Measurements from ENCODE around the gene USP36. TPM values are rescaled to one million over a fixed set of nuclear protein-coding genes. Genes with fewer than 3 reads are reported as not detected.
A peak's percentile ranks its signal among the peaks of the same experiment; 100 is the strongest.

Gene USP36
- total and polyA plus RNA-seq, 4 donors = 8.0 to 20.7 (median 10.5) TPM

DNA sequence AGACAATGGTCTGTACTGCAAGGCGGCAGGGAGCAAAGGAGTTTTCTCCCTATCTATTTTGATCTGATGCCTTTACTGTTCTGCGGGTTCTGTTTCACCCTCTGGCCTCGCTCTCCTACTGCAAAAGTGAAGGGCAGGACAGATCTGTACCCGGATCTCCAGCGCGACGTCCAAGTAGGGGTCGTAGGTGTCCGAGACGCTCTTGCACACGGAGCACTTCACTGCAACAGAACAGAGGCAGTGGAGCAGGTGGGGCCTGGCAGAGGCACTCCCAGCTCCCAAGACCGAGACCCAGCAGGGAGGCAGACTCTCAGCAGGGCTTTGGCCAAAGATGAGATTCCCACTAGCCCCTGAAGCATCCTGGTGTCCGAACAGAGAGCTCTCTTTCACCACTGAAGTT is 19.8 kb downstream of the USP36 start (continued):
- TF ChIP-seq, protein P1, sequence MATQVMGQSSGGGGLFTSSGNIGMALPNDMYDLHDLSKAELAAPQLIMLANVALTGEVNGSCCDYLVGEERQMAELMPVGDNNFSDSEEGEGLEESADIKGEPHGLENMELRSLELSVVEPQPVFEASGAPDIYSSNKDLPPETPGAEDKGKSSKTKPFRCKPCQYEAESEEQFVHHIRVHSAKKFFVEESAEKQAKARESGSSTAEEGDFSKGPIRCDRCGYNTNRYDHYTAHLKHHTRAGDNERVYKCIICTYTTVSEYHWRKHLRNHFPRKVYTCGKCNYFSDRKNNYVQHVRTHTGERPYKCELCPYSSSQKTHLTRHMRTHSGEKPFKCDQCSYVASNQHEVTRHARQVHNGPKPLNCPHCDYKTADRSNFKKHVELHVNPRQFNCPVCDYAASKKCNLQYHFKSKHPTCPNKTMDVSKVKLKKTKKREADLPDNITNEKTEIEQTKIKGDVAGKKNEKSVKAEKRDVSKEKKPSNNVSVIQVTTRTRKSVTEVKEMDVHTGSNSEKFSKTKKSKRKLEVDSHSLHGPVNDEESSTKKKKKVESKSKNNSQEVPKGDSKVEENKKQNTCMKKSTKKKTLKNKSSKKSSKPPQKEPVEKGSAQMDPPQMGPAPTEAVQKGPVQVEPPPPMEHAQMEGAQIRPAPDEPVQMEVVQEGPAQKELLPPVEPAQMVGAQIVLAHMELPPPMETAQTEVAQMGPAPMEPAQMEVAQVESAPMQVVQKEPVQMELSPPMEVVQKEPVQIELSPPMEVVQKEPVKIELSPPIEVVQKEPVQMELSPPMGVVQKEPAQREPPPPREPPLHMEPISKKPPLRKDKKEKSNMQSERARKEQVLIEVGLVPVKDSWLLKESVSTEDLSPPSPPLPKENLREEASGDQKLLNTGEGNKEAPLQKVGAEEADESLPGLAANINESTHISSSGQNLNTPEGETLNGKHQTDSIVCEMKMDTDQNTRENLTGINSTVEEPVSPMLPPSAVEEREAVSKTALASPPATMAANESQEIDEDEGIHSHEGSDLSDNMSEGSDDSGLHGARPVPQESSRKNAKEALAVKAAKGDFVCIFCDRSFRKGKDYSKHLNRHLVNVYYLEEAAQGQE (IDR thresholded peaks at IDR 0.05) = no peak
- TF ChIP-seq, protein P2, sequence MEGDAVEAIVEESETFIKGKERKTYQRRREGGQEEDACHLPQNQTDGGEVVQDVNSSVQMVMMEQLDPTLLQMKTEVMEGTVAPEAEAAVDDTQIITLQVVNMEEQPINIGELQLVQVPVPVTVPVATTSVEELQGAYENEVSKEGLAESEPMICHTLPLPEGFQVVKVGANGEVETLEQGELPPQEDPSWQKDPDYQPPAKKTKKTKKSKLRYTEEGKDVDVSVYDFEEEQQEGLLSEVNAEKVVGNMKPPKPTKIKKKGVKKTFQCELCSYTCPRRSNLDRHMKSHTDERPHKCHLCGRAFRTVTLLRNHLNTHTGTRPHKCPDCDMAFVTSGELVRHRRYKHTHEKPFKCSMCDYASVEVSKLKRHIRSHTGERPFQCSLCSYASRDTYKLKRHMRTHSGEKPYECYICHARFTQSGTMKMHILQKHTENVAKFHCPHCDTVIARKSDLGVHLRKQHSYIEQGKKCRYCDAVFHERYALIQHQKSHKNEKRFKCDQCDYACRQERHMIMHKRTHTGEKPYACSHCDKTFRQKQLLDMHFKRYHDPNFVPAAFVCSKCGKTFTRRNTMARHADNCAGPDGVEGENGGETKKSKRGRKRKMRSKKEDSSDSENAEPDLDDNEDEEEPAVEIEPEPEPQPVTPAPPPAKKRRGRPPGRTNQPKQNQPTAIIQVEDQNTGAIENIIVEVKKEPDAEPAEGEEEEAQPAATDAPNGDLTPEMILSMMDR (IDR thresholded peaks at IDR 0.05; ENCODE audit: low read depth, low read length, missing input control) = no peak
- TF ChIP-seq RAD21 (IDR thresholded peaks at IDR 0.05) (no peak), HNF4A (conservative IDR thresholded peaks at IDR 0.05) (no peak), TAF1 (conservative IDR thresholded peaks at IDR 0.05) (no peak), GABPA (IDR thresholded peaks at IDR 0.05 in 1 of 2, conservative IDR thresholded peaks at IDR 0.05 in 1 of 2) (no peak)

DNA sequence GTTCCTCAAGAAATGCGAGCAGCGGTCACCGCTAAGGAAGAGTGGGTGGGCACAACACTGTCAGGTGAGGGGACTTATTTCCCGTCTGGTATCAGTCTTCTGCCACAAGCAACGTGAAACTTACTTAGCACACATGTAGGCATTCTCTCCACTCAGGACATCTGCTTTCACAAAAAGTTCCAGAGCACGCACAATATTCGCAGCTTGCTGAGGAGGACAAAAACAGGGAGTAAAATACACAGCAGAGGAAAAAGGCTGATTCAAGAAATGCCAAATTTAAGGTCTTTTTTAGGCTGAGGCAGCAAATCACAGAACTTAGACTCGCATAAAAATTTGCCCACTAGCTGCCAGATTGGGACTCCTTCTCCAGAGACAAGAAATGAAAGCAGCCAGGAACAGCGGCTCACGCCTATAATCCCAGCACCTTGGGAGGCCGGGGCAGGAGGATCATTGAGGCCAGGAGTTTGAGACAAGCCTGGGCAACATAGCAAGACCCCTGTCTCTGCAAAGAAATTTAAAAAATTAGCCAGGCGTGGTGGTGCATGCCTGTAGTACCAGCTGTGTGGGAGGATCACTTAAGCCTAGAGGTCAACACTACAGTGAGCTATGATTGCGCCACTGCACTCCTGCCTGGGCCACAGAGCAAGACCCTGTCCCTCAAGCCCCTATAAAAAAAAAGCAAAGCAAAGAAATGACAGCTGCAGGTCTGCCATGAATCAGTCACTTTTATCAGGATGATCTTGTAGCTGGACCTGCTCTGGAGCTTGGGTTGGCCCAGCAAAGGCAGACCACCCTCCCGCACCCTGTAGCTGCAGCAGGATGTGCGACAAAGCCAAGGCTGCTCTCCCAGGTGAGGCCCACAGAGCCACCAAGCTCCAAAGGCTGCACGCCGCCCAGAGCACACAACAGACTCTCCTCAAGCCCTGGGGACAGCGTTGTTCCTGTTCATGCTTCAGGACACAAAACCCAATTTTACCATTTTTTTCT is 20.5 kb downstream of the USP36 start:
- H3K9ac ChIP-seq (ENCODE audit: low read depth in 1 of 2, low read length in 2 of 2) = no peak overlapping the region
- H3K4me1 ChIP-seq (ENCODE audit: control insufficient read depth in 4 of 4, insufficient read depth in 4 of 4, low read length in 3 of 4) = no peaks in the 10 kb centered on the region
- H3K27ac ChIP-seq (ENCODE audit: low read depth in 1 of 2, low read length in 2 of 2) = peak overlapping the region in 1 of 2 donors; percentile 44
- H3K36me3 ChIP-seq (ENCODE audit: control insufficient read depth in 4 of 4, insufficient read depth in 3 of 4, low read depth in 1 of 4, low read length in 3 of 4) = peaks cover 31 to 84% (median 66%) of the 10 kb centered on the region in 4 donors
- DNase-seq (ENCODE audit: low spot score) = no peak
- no peaks in the 10 kb centered on the region for H3K9me3 ChIP-seq (ENCODE audit: control insufficient read depth in 4 of 4, low read length in 3 of 4)
- TF ChIP-seq JUND (IDR thresholded peaks at IDR 0.05) (no peak), EGR1 (IDR thresholded peaks at IDR 0.05; ENCODE audit: low read depth in 2 of 2) (no peak), NR2F2 (IDR thresholded peaks at IDR 0.05) (no peak), SP1 (IDR thresholded peaks at IDR 0.05) (no peak), GABPA (IDR thresholded peaks at IDR 0.05 in 1 of 2, conservative IDR thresholded peaks at IDR 0.05 in 1 of 2) (no peak), FOXA1 (IDR thresholded peaks at IDR 0.05) (no peak), HNF4G (IDR thresholded peaks at IDR 0.05) (no peak), YY1 (IDR thresholded peaks at IDR 0.05) (no peak), FOXA2 (IDR thresholded peaks at IDR 0.05) (no peak), RAD21 (IDR thresholded peaks at IDR 0.05) (no peak), HNF4A (conservative IDR thresholded peaks at IDR 0.05) (no peak)
- TF ChIP-seq, protein P3, sequence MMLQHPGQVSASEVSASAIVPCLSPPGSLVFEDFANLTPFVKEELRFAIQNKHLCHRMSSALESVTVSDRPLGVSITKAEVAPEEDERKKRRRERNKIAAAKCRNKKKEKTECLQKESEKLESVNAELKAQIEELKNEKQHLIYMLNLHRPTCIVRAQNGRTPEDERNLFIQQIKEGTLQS (IDR thresholded peaks at IDR 0.05) = no peak
- TF ChIP-seq, protein P2 (IDR thresholded peaks at IDR 0.05; ENCODE audit: low read depth, low read length, missing input control) = no peak
- no peaks in the 10 kb centered on the region for H3K27me3 ChIP-seq (ENCODE audit: control insufficient read depth in 4 of 4, insufficient read depth in 4 of 4, low read length in 3 of 4)
- no peak overlapping the region for H3K4me3 ChIP-seq (ENCODE audit: low read depth in 1 of 3, low read length in 3 of 3)
- 96% methylated on average over 18 of the region's 18 CpGs for WGBS
